Endothelial cell (in vitro differentiated cells): ENCODE data around the gene PPP1R9A. TPM values are rescaled to one million over a fixed set of nuclear protein-coding genes. Genes with fewer than 3 reads are reported as not detected.

Experiments used
- DNase-seq: peaks from one replicate; pipeline ENCODE4 v3.0.0; 2021; ENCODE audit warnings: low spot score
- H3K27ac Mint-ChIP-seq: one replicate; pipeline ENCODE4 v1.8.0; 2021; ENCODE audit warnings: mixed read lengths, inconsistent platforms; ENCODE audit not compliant: unreplicated experiment
- H3K27me3 Mint-ChIP-seq: one replicate; pipeline ENCODE4 v1.8.0; 2021; ENCODE audit warnings: mild to moderate bottlenecking, moderate library complexity, mixed read lengths, inconsistent platforms; ENCODE audit not compliant: unreplicated experiment
- H3K36me3 Mint-ChIP-seq: one replicate; pipeline ENCODE4 v1.8.0; 2021; ENCODE audit warnings: mild to moderate bottlenecking, low read depth, mixed read lengths, inconsistent platforms; ENCODE audit not compliant: unreplicated experiment
- H3K4me1 Mint-ChIP-seq: one replicate; pipeline ENCODE4 v1.8.0; 2021; ENCODE audit warnings: mild to moderate bottlenecking, mixed read lengths, inconsistent platforms; ENCODE audit not compliant: unreplicated experiment
- H3K4me3 Mint-ChIP-seq: one replicate; pipeline ENCODE4 v1.8.0; 2021; ENCODE audit warnings: mild to moderate bottlenecking, mixed read lengths, inconsistent platforms; ENCODE audit not compliant: unreplicated experiment
- H3K9me3 Mint-ChIP-seq: one replicate; pipeline ENCODE4 v1.8.0; 2021; ENCODE audit warnings: mixed read lengths, inconsistent platforms; ENCODE audit not compliant: unreplicated experiment
- total RNA-seq: library from RNA; stranded (reverse); fragmentation: NEBNext Ultra II Directional; extraction: Animal tissue kit (Norgen Biotek cat#: 25700); gene quantifications from one replicate; pipeline ENCODE4 v1.2.1, GENCODE V29; 2021; ENCODE audit not compliant: unreplicated experiment
- TF ChIP-seq, protein P1 (sequence below): fragments of 200-600 bp; sonication (generic); IDR thresholded peaks from one replicate; pipeline ENCODE4 v1.5.0; 2021; ENCODE audit warnings: antibody characterized with exemption; ENCODE audit not compliant: unreplicated experiment

PPP1R9A gene
- total RNA-seq, 1 donor from 2014 or later: 22.2 TPM

DNA sequence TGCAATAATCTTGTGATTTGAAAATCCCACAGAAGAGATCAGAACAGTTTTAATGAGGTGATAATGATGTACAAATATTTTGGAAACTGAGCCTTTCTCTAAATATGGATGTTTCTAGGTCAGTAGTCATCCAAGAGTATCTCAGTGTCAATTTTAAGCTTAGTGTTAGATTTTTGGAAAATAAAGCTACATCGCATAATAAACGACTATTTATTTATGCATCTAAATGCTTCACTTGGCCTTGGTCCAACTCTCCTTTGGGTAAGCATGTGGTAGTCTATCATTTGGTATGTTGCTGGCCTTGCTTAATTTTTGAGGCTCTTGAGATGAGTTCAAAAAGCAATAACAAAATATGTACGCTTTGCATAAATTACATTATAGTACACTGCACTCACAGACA lies 5.4 kb upstream of the PPP1R9A start:
- TF ChIP-seq, protein P1, sequence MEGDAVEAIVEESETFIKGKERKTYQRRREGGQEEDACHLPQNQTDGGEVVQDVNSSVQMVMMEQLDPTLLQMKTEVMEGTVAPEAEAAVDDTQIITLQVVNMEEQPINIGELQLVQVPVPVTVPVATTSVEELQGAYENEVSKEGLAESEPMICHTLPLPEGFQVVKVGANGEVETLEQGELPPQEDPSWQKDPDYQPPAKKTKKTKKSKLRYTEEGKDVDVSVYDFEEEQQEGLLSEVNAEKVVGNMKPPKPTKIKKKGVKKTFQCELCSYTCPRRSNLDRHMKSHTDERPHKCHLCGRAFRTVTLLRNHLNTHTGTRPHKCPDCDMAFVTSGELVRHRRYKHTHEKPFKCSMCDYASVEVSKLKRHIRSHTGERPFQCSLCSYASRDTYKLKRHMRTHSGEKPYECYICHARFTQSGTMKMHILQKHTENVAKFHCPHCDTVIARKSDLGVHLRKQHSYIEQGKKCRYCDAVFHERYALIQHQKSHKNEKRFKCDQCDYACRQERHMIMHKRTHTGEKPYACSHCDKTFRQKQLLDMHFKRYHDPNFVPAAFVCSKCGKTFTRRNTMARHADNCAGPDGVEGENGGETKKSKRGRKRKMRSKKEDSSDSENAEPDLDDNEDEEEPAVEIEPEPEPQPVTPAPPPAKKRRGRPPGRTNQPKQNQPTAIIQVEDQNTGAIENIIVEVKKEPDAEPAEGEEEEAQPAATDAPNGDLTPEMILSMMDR: no peak
- DNase-seq: no peak
- H3K27me3 Mint-ChIP-seq: peaks cover under 1% of the 10 kb centered on the region
- no peak overlapping the region for H3K27ac Mint-ChIP-seq
- no peaks in the 10 kb centered on the region for H3K36me3 Mint-ChIP-seq
- no peak overlapping the region for H3K4me3 Mint-ChIP-seq
- no peaks in the 10 kb centered on the region for H3K9me3 Mint-ChIP-seq
- peaks cover 2% of the 10 kb centered on the region for H3K4me1 Mint-ChIP-seq

DNA sequence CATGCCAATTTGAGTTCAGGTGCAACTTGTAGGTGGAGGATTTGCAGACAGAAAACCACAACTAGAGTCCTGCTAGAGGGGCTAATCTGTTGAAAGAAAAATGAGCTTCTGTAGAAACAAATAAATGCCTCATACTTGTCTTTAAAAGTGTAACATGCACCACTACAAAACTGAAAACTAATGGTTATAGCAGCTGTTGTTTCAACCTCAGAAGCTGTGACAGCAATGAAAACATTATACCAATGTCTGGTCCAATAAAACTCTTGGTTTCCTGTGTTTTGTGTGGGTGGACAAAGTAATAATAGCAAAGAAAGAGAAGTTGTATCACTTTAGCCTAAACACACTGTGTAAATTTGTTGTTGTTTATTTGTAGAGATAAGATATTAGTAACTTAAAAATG lies 3.4 kb upstream of the PPP1R9A start:
- peaks cover 5% of the 10 kb centered on the region for H3K27me3 Mint-ChIP-seq
- no peak overlapping the region for H3K27ac Mint-ChIP-seq
- no peaks in the 10 kb centered on the region for H3K36me3 Mint-ChIP-seq
- H3K4me3 Mint-ChIP-seq: no peak overlapping the region
- H3K9me3 Mint-ChIP-seq: no peaks in the 10 kb centered on the region
- peaks cover 5% of the 10 kb centered on the region for H3K4me1 Mint-ChIP-seq
- DNase-seq: no peak
- TF ChIP-seq, protein P1: no peak

DNA sequence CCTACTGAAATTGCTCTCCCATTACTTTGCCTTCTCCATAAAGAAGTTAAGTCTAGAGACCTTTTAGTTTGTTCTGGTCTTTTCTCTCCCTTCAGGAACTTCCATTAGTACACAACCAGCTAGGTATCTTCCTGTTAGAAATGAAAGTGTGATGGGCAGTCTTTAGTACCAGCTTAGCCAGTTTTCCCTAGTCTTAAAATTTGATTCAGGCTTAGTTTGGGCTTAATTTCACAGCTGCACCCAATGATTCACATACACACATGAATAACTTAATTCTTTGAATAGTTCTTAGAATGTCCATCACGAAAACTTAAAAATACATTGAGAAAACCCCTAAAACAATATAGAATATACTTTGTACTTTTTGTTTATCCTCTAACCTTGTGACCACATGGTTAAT lies 2.4 kb upstream of the PPP1R9A start:
- Mint-ChIP-seq H3K27me3 (peaks cover 6% of the 10 kb centered on the region), H3K4me1 (peaks cover 12% of the 10 kb centered on the region), H3K4me3 (no peak overlapping the region), H3K9me3 (no peaks in the 10 kb centered on the region), H3K36me3 (no peaks in the 10 kb centered on the region), H3K27ac (no peak overlapping the region)
- TF ChIP-seq, protein P1: no peak
- no peak for DNase-seq

DNA sequence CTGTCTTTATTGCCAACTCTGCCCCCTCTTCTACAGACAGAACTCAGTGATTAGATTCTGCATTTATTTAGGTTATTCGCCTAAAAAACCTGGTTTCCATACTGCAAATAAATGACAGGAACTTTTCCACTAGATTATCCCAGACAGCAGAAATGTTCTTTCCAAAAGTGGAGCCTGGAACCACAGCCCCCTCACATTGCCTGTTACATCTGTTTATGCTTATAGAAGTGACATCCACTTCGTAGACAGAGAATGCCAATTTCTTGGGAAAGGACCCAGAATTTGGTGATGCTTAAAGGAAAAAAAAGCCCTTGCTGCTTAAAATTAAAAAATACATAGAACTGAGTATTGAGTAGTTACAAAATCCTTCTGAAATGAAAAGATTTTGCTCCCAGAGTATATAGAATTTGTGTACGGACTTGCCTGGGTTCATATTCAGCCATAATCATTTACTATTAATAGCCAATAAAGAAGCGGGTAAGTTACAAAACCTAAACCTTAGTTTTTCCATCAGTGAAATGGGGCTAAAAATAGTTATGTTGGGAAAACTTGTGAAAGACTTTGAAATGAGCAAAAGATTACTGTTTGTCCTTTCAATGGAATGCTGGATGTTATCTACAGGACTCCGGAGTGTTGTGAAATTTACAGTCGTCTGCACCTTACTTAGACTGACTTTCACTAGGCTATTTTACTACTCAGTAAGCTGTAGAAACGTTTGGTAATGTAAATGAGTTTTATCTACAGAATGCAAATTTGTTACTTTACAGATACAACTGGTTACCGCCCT lies 1.1 kb upstream of the PPP1R9A start:
- Mint-ChIP-seq H3K4me1 (peaks cover 18% of the 10 kb centered on the region), H3K9me3 (no peaks in the 10 kb centered on the region), H3K27me3 (peaks cover 6% of the 10 kb centered on the region), H3K4me3 (no peak overlapping the region), H3K36me3 (no peaks in the 10 kb centered on the region), H3K27ac (no peak overlapping the region)
- TF ChIP-seq, protein P1: no peak
- no peak for DNase-seq

DNA sequence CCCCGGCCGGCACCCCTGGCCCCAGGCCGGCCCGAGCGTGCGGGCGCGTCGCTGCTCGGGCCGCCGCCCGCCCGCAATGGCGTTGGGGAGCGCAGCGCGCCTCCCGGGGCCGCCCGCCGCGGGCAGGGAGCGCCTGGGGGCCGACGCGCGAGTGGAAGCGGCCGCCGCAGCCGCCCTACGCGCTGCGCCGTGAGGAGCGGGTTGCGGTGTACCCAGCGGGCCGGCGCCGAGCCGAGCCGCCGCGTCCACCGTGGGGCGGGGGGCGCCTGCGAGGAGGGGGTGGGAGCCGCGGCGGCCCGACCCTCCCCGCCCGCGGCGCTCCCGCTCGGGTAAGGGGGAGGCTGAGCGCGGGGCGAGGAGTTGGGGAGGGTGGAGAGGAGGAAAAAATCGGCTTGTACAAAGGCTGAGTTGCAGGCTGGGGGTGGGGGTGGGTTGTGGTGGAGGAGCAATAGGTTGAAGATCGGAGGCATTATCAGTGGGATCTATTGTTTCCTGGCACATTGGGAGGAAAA lies 473 bp downstream of the PPP1R9A start:
- Mint-ChIP-seq H3K27me3 (peaks cover 6% of the 10 kb centered on the region), H3K9me3 (no peaks in the 10 kb centered on the region), H3K36me3 (no peaks in the 10 kb centered on the region), H3K4me1 (peaks cover 25% of the 10 kb centered on the region), H3K4me3 (peak overlapping the region; percentile 93), H3K27ac (peak overlapping the region; percentile 70)
- TF ChIP-seq, protein P1: no peak
- peak; percentile 50 for DNase-seq
